ENCODE data around the gene CMTM5.
A peak's percentile ranks its signal among the peaks of the same experiment; 100 is the strongest.

CMTM5 gene

GRCh38 chr14:23360496-23360895 lies 16.4 kb upstream of the CMTM5 start:
- Histone ChIP-seq H3K9me3 (ENCODE audit: insufficient read depth, low read depth, low read length) (no peaks in the 10 kb centered on the region), H3K4me1 (ENCODE audit: insufficient read depth, low read length, poor library complexity, severe bottlenecking) (no peaks in the 10 kb centered on the region)

GRCh38 chr14:23361320-23361719 lies 15.5 kb upstream of the CMTM5 start:
- no peaks in the 10 kb centered on the region for H3K4me1 ChIP-seq (ENCODE audit: insufficient read depth, low read length, poor library complexity, severe bottlenecking)
- no peak overlapping the region for H3K4me2 ChIP-seq (ENCODE audit: low read depth, low read length, poor library complexity, severe bottlenecking)
- H3K79me2 ChIP-seq (ENCODE audit: insufficient read depth, low read length) = no peaks in the 10 kb centered on the region
- H4K20me1 ChIP-seq (ENCODE audit: insufficient read depth, low read length, poor library complexity, severe bottlenecking) = no peaks in the 10 kb centered on the region
- no peaks in the 10 kb centered on the region for H3F3A ChIP-seq (ENCODE audit: low read depth)
- no peak overlapping the region for H2AFZ ChIP-seq (ENCODE audit: low read length)
- H3K9ac ChIP-seq (ENCODE audit: low read depth, low read length, poor library complexity, severe bottlenecking) = no peak overlapping the region
- TF ChIP-seq CTCF (conservative IDR thresholded peaks at IDR 0.05; ENCODE audit: low read length) (no peak), EZH2phosphoT487 (IDR thresholded peaks at IDR 0.05; ENCODE audit: borderline replicate concordance) (no peak)
- H3K4me3 ChIP-seq (ENCODE audit: low read length, poor library complexity, severe bottlenecking) = no peak overlapping the region
- H3K36me3 ChIP-seq (ENCODE audit: insufficient read depth, low read length) = no peaks in the 10 kb centered on the region
- H3K9me3 ChIP-seq (ENCODE audit: insufficient read depth, low read depth, low read length) = no peaks in the 10 kb centered on the region
- no peaks in the 10 kb centered on the region for H3K27me3 ChIP-seq (ENCODE audit: insufficient read depth, low read length, poor library complexity, severe bottlenecking)
- H3K9me2 ChIP-seq (replicated peaks; ENCODE audit: low read depth, low read length) = no peaks in the 10 kb centered on the region

More at GRCh38 chr14:23360496-23360895, 16.4 kb upstream of the CMTM5 start:
- H3K79me2 ChIP-seq (ENCODE audit: insufficient read depth, low read length) = no peaks in the 10 kb centered on the region
- H2AFZ ChIP-seq (ENCODE audit: low read length) = no peak overlapping the region
- peak; percentile 38 for TF ChIP-seq CTCF (conservative IDR thresholded peaks at IDR 0.05; ENCODE audit: low read length)
- no peak for TF ChIP-seq EZH2phosphoT487 (IDR thresholded peaks at IDR 0.05; ENCODE audit: borderline replicate concordance)
- H4K20me1 ChIP-seq (ENCODE audit: insufficient read depth, low read length, poor library complexity, severe bottlenecking) = no peaks in the 10 kb centered on the region
- no peak overlapping the region for H3K4me3 ChIP-seq (ENCODE audit: low read length, poor library complexity, severe bottlenecking)
- H3K27me3 ChIP-seq (ENCODE audit: insufficient read depth, low read length, poor library complexity, severe bottlenecking) = no peaks in the 10 kb centered on the region
- H3K9ac ChIP-seq (ENCODE audit: low read depth, low read length, poor library complexity, severe bottlenecking) = no peak overlapping the region
- H3K36me3 ChIP-seq (ENCODE audit: insufficient read depth, low read length) = no peaks in the 10 kb centered on the region
- H3K4me2 ChIP-seq (ENCODE audit: low read depth, low read length, poor library complexity, severe bottlenecking) = no peak overlapping the region
- no peaks in the 10 kb centered on the region for H3K9me2 ChIP-seq (replicated peaks; ENCODE audit: low read depth, low read length)
- no peaks in the 10 kb centered on the region for H3F3A ChIP-seq (ENCODE audit: low read depth)

- no peak overlapping the region for H3K4me2 ChIP-seq (ENCODE audit: low read depth, low read length, poor library complexity, severe bottlenecking)
- no peaks in the 10 kb centered on the region for H3K36me3 ChIP-seq (ENCODE audit: insufficient read depth, low read length)
- no peaks in the 10 kb centered on the region for H3K4me1 ChIP-seq (ENCODE audit: insufficient read depth, low read length, poor library complexity, severe bottlenecking)
- H3K9me2 ChIP-seq (replicated peaks; ENCODE audit: low read depth, low read length) = no peaks in the 10 kb centered on the region
- no peaks in the 10 kb centered on the region for H3K79me2 ChIP-seq (ENCODE audit: insufficient read depth, low read length)
- no peak overlapping the region for H2AFZ ChIP-seq (ENCODE audit: low read length)
- H3K9me3 ChIP-seq (ENCODE audit: insufficient read depth, low read depth, low read length) = no peaks in the 10 kb centered on the region
- H3K4me3 ChIP-seq (ENCODE audit: low read length, poor library complexity, severe bottlenecking) = no peak overlapping the region
- no peak overlapping the region for H3K9ac ChIP-seq (ENCODE audit: low read depth, low read length, poor library complexity, severe bottlenecking)
- H3F3A ChIP-seq (ENCODE audit: low read depth) = no peaks in the 10 kb centered on the region
- no peaks in the 10 kb centered on the region for H3K27me3 ChIP-seq (ENCODE audit: insufficient read depth, low read length, poor library complexity, severe bottlenecking)
- TF ChIP-seq EZH2phosphoT487 (IDR thresholded peaks at IDR 0.05; ENCODE audit: borderline replicate concordance) (no peak), CTCF (conservative IDR thresholded peaks at IDR 0.05; ENCODE audit: low read length) (no peak)
- H4K20me1 ChIP-seq (ENCODE audit: insufficient read depth, low read length, poor library complexity, severe bottlenecking) = no peaks in the 10 kb centered on the region
These were observed 15.1 kb upstream of the CMTM5 start for GRCh38 chr14:23361763-23362162.

Measured in Loucy (cell line).